Epidermal melanocyte (primary cell): ENCODE results near the gene UEVLD.
A peak's percentile ranks its signal among the peaks of the same experiment; 100 is the strongest.
"Not testable (repeated sequence)": the region's sequence is repeated elsewhere in the genome, so short reads cannot be mapped to it uniquely, and the experiment has no call there.

Source experiments
- DNase-seq: peaks from one replicate; pipeline ENCODE4 v3.0.0; 2011; ENCODE audit warnings: low spot score; ENCODE audit not compliant: insufficient read length

The UEVLD gene

GRCh38 chr11:18588297-18589252 is at the start of gene UEVLD:
TSS of gene UEVLD (minus strand) at chr11:18588734. CDS start at chr11:18588654, 80 bp downstream.
- DNase-seq: peak; percentile 98

DNA sequence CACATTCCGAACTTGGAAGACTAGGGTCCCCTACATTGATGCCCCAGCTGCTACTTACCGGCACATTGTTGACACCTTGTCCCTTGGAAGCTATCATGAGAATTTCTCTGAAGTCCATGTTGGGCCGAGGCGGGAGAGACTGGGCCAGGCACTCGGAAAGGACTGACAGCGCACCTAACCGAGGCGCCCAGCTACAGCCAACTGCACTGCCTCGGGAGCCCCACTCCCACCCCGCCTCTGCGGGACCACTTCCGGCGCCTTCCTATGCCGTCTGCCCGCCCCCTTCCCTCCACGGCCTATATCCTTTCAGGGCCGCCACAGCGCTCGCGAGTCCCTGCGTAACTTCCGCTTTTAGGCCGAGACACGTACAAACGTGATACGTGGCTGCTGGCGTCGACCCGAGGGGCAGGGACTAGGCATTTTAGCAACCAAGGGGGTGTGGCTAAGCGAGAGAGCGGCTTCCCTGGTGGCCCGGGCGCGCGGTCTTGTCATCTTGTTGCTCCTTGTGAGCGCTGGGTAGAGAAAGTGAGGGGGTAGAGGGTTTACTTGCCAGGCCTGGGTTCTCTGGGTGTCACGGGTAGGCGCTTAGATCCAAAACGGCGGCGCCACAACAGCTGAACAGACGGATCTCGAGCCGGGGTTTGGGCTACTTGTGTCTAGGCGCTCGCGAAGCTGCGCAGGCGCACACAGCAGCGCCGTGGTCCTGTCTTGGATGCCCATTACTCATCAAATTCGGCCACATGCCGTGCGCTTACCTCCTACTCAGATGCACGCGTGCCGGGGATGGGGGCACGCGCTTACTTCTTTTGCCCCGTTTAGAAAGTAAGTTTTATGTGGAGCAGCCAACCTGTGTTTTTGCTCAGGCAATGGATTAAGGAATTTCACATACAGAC is 45.9 kb upstream of the UEVLD start, which contains the start of gene SPTY2D1:
Gene SPTY2D1 (minus strand): TSS at position 203 of the 893 bp plus-strand sequence. CDS start 85 bp downstream, at position 118.
- DNase-seq: peak; percentile 88

DNA sequence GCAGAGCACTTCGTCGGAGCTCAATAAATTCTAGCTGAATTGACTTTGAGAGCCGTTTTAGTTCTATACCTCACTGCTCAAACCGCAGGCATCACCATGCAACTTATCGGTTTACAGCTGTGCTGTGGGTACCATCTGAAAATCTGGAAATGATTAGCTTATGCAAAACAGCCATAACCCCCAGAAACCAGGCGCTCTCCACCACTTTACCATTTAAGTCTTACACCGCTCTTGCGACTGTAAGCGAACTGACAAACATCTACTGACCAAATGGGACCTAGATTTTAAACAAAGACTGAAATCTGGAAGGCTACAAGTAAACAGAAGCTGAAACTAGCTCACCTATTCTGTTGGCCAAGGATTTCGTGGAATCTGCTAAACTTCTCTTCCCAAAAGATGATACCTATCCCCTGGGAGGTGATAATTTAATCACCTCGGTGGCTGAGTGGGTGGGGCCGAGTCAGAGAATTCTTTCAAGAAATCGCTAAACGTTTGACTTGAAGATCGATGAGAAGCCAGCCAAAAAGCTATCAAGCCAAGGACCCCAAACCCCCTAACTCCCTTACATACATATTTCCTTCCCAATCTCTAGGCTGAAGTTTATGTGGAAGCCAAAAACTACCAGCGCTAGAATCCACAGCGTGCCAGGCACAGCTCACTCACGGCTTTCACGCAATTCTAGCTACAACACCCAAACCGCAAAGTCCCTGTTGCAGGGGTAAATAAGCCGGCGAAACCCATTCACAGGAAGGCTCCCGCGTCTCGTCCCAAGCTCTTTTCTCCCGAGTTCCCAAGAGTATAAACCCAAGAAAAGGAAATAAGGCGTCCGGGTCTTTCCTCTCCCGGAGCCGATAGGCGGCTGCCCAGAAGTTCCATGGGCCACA is 45.0 kb upstream of the UEVLD start:
- DNase-seq: no peak

DNA sequence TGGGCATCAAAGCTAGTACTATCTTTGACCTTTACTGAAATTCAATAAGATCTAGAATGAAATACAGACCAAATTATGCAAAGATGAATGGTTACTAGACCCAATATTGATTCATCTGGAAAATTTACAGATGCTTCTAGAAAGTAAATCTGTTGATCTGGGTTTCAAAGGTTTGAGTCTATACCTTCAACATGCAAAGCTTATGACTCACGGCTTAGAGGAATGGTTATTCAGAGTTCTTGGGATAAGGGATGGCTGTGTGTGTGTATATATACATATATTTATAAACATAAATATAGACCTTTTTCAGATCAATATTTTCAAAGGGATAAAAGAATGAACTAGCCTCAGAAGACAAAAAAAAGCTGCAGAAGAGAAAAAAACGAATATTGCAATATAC is 44.3 kb upstream of the UEVLD start:
- no peak for DNase-seq

GRCh38 chr11:18624161-18624560 is 35.6 kb upstream of the UEVLD start:
- DNase-seq: no peak

DNA sequence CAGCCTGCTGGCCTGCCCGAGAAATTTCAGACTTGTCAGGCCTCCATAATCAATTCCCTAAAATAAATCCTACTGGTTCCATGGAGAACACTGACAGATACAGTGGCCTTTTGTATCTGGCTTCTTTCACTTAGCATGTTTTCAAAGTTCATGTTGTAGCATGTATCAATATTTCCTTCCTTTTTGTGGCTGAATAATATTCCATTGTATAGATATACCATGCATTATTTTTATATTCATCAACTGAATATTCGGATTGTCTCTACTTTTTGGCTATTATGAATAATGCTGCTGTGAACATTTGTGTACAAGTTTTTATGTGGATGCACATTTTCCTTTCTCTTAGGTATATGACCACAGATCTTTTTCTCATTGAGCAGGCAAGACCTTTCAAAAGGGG is 35.2 kb upstream of the UEVLD start:
- no peak for DNase-seq

- DNase-seq: no peak
Measured at GRCh38 chr11:18618342-18619025, 29.9 kb upstream of the UEVLD start.

DNA sequence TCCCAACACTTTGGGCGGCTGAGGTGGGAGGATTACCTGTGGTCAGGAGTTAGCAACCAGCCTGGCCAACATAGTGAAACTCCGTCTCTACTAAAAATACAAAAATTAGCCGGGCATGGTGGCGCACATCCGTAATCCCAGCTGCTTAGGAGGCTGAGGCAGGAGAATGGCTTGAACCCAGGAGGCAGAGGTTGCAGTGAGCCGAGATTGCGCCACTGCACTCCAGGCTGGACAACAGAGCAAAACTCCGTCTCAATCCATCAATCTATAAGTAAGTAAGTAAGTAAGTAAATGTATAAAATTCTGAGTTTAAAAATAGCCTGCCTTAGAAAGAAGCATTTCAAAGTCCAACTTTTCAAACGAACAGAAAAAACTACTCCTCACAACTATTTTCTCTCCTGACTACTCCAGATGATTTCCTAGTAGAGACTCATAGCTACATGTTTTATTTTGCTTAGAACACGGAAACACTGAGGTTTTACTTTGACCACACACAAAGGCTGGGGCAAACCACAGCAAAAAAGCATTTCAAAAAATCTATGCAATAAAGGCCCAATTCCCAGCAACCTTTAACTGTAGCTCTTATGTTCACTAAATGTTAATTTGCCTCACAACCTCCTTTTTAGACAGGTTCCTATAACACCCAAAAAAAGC is 29.3 kb upstream of the UEVLD start:
- DNase-seq: no peak

DNA sequence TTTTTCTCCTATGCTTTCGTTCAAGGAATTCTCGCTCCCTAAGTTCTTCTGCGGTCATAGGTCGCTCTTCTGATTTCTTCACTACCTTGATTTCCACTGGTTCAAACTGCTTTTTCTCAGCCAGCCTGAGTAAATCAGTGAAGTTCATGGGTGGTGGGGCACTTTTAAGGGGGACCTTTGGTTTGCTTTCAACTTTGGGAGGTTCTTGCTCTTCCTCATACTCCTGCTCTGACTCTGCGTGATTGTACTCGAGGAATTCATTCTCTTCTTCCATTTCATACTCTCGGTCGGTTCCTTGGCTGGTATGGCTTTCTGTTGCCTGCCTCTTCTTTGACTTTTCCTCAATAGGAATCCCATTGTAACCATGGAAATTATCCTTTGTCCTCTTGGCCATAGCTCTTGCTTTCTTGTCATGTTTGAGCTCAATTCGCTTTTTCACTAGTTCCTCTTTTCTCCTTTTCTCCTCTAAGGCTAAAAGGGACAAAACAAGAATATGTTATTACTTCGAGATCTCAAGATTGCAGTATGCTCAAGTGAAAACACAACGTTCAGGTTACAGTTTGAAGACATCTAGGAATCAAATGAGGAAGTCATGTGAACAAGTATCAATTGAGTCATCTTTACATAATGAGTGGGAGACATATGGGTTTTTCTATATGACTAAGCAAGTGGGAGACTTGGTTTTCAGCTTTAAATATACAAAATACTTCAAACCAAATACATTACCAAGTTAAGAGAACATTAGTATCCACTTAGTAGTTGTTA is 27.3 kb upstream of the UEVLD start:
- no peak for DNase-seq

- no peak for DNase-seq
Measured at GRCh38 chr11:18614667-18615066, 26.1 kb upstream of the UEVLD start.

DNA sequence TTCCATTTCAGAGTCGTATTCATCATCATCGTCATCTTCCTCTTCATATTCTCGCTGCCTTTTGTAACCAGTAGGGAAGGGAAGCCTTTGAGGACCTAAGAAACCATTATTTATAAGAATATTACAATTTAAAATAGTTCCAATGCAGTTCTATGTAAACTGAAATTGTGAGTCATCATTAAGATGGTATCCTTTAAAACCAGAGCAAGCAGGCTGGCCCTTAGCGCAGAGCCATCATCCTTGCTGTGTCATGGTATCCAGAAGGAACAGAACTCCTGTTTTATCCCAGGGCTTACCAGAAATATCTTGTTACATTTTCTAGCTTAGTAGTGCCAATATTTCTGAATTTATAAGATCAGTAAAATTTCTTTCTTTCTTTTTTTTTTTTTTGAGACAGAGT is 23.9 kb upstream of the UEVLD start:
- no peak for DNase-seq

DNA sequence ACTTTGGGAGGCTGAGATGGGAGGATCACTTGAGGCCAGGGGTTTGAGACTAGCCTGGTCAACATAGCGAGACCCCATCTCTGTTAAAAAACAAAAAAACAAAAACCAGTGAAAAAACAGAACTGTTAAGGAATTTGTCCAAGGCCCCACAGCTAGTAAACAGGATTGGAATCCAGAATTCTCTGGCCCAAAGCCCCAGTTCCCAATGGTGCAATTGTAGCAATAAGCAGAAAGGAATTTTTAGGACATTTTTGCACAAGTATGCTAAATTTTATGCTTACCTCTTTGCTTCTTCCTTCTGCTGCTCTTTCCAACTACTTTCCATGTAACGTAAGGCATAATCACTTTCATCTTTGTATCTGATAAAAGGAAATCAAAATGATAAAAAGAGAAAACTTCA is 22.7 kb upstream of the UEVLD start:
- no peak for DNase-seq

GRCh38 chr11:18608376-18608775 is 19.8 kb upstream of the UEVLD start:
- DNase-seq: no peak

DNA sequence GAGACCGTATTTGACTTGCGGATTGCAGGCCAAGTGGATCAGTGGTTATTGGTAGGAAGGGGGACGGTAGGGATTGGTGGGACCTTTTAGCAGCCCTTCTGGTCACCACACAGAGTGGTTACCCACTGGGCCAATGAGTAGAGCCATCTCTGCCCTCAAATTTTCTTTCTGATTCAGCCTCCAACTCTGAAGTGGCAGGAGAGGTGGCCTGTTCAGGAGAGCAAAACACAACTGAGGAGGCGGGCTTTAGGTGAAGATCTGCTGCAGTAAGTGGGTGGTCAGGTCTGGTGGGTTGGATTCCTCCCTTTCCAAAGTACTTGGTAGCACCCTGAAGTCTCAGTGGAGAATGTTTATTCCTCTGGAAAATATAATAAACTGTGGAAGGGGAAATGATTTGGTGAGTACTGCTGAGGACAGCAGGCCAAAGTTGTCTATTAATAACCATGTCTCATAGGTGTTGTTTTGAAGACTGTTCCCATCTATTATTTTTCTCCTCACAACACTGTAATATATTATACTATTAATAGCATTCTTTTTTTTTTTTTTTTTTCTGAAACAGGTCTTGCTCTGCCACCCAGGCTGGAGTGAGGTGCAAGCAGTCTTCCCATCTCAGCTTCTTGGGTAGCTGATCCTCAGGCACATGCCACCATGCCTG is 12.5 kb upstream of the UEVLD start:
- DNase-seq: no peak

DNA sequence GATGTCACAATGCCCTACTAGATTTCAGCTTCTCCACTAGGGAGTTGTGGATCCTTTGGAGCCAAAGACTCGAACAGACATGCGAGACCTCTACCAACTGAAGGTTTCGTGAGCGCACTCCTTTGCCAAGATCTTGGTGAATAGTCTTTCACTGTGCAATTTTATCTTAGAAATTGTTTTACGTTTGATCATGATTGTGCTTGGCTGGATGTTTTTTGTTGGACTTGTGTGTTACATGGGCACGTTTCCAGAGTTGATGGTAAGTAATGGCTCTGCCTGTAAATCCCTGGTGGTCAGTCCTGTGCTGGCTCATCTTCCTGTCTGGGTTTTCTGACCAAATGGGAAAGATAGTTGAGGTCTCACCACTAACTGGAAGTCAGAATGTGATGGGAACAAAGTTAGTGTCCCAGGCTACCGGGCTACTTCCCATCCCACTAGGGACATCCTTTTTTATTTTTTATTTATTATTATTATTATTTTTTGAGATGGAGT is 11.3 kb upstream of the UEVLD start, which contains the start of gene MISFA:
Gene MISFA (plus strand): TSS at position 51 of the 492 bp plus-strand sequence. CDS start 140 bp downstream, at position 191.
- DNase-seq: no peak

DNA sequence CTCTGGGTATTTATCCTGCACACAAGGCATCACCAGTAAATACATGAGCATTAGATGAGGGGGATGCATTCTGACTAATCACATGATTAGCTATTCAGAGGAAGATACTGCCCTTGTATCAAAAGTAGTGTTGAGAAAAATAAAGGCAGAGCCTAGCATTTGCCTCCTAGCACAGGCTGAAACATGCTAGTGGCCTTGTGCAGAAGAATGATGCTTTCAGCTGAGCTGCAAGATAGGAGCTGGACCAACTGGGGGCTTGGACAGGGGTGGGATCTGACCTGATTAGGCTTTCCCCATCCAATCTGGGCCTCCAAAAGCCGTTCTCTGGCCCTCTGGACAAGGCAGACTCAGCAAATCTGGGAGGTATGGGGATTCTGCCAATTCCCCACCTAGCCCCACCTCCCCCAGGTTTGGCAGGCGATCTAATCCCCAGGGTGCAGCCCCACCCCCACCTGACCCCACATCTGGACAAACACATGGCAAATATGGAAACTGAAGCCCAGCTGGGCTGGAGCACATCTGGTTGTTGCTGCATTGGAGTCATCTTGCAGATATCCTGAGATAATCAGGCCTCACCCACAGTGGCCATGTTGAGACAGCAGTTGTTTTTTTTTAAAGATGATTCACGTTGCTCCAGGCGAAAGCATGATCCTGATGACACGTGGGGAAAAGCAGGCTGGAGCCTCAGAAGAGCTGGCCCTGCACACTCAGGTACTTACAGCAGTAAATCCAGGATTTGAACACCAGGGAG is 6.6 kb upstream of the UEVLD start:
- no peak for DNase-seq

- not testable (repeated sequence) for DNase-seq
Measured at GRCh38 chr11:18594088-18594487, 5.6 kb upstream of the UEVLD start.

DNA sequence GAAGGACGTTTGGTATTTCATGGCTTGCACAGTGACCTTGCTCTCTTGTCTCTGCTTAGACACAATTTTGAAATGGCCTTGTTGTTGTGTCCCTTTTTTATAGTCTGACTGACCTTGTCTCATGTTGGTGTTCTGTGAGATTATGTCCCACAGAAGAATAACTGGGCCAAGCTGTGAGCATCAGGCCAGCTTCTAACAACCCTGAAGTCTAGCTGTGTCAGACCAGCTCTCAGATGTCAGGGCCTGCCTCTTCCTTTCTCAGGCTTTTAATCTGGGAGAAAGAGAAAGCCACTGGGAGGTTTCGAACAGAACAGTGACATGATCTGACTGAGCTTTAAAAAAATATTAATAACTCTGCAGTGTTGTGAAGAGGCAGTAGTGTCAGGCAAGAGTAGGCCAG is 2.0 kb upstream of the UEVLD start:
- no peak for DNase-seq
